Smooth muscle cell (in vitro differentiated cells): ENCODE data around the gene ZGLP1. TPM values are rescaled to one million over a fixed set of nuclear protein-coding genes. Genes with fewer than 3 reads are reported as not detected.
"Not testable (repeated sequence)": the region's sequence is repeated elsewhere in the genome, so short reads cannot be mapped to it uniquely, and the experiment has no call there.

Source experiments
- DNase-seq: peaks from one replicate; lab custom pipeline; 2025; ENCODE audit not compliant: unreplicated experiment; lab: John Stamatoyannopoulos, UW
- H2AFZ ChIP-seq: fragments of 200-600 bp; sonication (generic); 2 replicates; pipeline ENCODE4 v1.6.0; 2016; ENCODE audit warnings: antibody characterized with exemption, low read depth, mild to moderate bottlenecking
- H3F3A ChIP-seq: fragments of 200-600 bp; sonication (generic); 2 replicates; pipeline ENCODE4 v1.6.0; 2017; ENCODE audit warnings: antibody characterized with exemption, low read depth
- H3K27ac ChIP-seq: fragments of 200-600 bp; sonication (generic); 2 replicates; pipeline ENCODE4 v1.5.1; 2016; ENCODE audit warnings: low read depth, mild to moderate bottlenecking
- H3K27me3 ChIP-seq: fragments of 200-600 bp; sonication (generic); 2 replicates; pipeline ENCODE4 v1.6.1; 2016; ENCODE audit warnings: low read depth, mild to moderate bottlenecking
- H3K36me3 ChIP-seq: fragments of 200-600 bp; sonication (generic); 2 replicates; pipeline ENCODE4 v1.5.1; 2016; ENCODE audit warnings: low read depth
- H3K4me1 ChIP-seq: fragments of 200-600 bp; sonication (generic); 2 replicates; pipeline ENCODE4 v1.5.1; 2016; ENCODE audit warnings: low read depth
- H3K4me2 ChIP-seq: fragments of 200-600 bp; sonication (generic); 2 replicates; pipeline ENCODE4 v1.6.0; 2016; ENCODE audit warnings: mild to moderate bottlenecking
- H3K4me3 ChIP-seq: fragments of 200-600 bp; sonication (generic); 2 replicates; pipeline ENCODE4 v1.5.1; 2016; ENCODE audit warnings: mild to moderate bottlenecking
- H3K79me2 ChIP-seq: fragments of 200-600 bp; sonication (generic); 2 replicates; pipeline ENCODE4 v1.6.0; 2016; ENCODE audit warnings: low read depth, mild to moderate bottlenecking
- H3K9ac ChIP-seq: fragments of 200-600 bp; sonication (generic); 2 replicates; pipeline ENCODE4 v1.6.0; 2016; ENCODE audit warnings: low read depth
- H3K9me3 ChIP-seq: fragments of 200-600 bp; sonication (generic); replicated peaks from 2 replicates; pipeline ENCODE4 v1.5.1; 2016; ENCODE audit warnings: low read depth
- H4K20me1 ChIP-seq: fragments of 200-600 bp; sonication (generic); 2 replicates; pipeline ENCODE4 v1.6.0; 2016; ENCODE audit warnings: low read depth
- WGBS: methylation state at CpG from one replicate; pipeline ENCODE4 v1.1.7; 2016; ENCODE audit warnings: low lambda C conversion rate; 5-methylcytosine and 5-hydroxymethylcytosine counted together
- polyA plus RNA-seq: library from polyadenylated mRNA; unstranded; fragments of >200 nt; fragmentation: Nextera tagmentation; extraction: Ambion mirVana; gene quantifications from 2 replicates; pipeline ENCODE4 v1.2.1, GENCODE V29; 2016
- total RNA-seq: library from RNA; depleted of rRNA; stranded (reverse); fragments of >200 nt; gene quantifications from 2 replicates; pipeline ENCODE4 v1.2.3, GENCODE V29; 2014
- TF ChIP-seq, protein P1 (sequence below): fragments of 200-600 bp; sonication (generic); IDR thresholded peaks from 2 replicates; pipeline ENCODE4 v1.5.1; 2017; ENCODE audit warnings: borderline replicate concordance, mild to moderate bottlenecking, antibody characterized with exemption; ENCODE audit not compliant: insufficient read depth, poor library complexity, severe bottlenecking

The ZGLP1 gene
- total and polyA plus RNA-seq, 2 experiments from 2014 or later, result 2.9 to 4.8 TPM

- no peak overlapping the region for H3K4me3 ChIP-seq
- H3K4me1 ChIP-seq, result peaks cover 10% of the 10 kb centered on the region
- no peak for DNase-seq
- TF ChIP-seq, protein P1, sequence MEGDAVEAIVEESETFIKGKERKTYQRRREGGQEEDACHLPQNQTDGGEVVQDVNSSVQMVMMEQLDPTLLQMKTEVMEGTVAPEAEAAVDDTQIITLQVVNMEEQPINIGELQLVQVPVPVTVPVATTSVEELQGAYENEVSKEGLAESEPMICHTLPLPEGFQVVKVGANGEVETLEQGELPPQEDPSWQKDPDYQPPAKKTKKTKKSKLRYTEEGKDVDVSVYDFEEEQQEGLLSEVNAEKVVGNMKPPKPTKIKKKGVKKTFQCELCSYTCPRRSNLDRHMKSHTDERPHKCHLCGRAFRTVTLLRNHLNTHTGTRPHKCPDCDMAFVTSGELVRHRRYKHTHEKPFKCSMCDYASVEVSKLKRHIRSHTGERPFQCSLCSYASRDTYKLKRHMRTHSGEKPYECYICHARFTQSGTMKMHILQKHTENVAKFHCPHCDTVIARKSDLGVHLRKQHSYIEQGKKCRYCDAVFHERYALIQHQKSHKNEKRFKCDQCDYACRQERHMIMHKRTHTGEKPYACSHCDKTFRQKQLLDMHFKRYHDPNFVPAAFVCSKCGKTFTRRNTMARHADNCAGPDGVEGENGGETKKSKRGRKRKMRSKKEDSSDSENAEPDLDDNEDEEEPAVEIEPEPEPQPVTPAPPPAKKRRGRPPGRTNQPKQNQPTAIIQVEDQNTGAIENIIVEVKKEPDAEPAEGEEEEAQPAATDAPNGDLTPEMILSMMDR, result no peak
- WGBS, result 78% methylated on average over 22 of the region's 23 CpGs
- H3K27me3 ChIP-seq, result peaks cover 20% of the 10 kb centered on the region
- no peaks in the 10 kb centered on the region for H3F3A ChIP-seq
- no peak overlapping the region for H3K9ac ChIP-seq
- H2AFZ ChIP-seq, result no peak overlapping the region
- no peaks in the 10 kb centered on the region for H3K79me2 ChIP-seq
- H3K9me3 ChIP-seq, result no peaks in the 10 kb centered on the region
- no peaks in the 10 kb centered on the region for H4K20me1 ChIP-seq
- no peak overlapping the region for H3K27ac ChIP-seq
- no peaks in the 10 kb centered on the region for H3K36me3 ChIP-seq
- H3K4me2 ChIP-seq, result no peak overlapping the region
Observed at GRCh38 chr19:10283301-10284064, 26.1 kb downstream of the ZGLP1 start.

DNA sequence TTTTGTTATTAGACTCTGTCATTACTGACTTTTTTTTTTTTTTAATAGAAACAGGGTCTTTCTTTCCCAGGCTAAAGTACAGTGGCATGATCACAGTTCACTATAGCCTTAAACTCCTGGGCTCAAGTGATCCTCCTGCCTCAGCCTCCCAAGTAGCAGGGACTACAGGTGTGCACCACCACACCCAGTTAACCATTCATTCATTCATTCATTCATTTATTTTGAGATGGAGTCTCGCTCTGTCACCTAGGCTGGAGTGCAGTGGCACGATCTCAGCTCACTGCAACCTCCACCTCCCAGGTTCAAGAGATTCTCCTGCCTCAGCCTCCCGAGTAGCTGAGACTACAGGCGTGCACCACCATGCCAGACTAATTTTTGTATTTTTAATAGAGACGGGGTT is 27.6 kb downstream of the ZGLP1 start:
- not testable (repeated sequence) for H4K20me1 ChIP-seq

GRCh38 chr19:10279737-10280442 is 29.7 kb downstream of the ZGLP1 start:
- 96% methylated on average over 5 of the region's 5 CpGs for WGBS
- Histone ChIP-seq H3K9ac (no peak overlapping the region), H3F3A (no peaks in the 10 kb centered on the region)

More for the DNA sequence above, 27.6 kb downstream of the ZGLP1 start:
- 91% methylated on average over 5 of the region's 5 CpGs for WGBS
- H2AFZ ChIP-seq, H3F3A ChIP-seq, H3K27me3 ChIP-seq, H3K9ac ChIP-seq, H3K4me3 ChIP-seq, H3K9me3 ChIP-seq, H3K27ac ChIP-seq, H3K36me3 ChIP-seq, H3K4me2 ChIP-seq, H3K79me2 ChIP-seq, DNase-seq, H3K4me1 ChIP-seq: not testable (repeated sequence)

DNA sequence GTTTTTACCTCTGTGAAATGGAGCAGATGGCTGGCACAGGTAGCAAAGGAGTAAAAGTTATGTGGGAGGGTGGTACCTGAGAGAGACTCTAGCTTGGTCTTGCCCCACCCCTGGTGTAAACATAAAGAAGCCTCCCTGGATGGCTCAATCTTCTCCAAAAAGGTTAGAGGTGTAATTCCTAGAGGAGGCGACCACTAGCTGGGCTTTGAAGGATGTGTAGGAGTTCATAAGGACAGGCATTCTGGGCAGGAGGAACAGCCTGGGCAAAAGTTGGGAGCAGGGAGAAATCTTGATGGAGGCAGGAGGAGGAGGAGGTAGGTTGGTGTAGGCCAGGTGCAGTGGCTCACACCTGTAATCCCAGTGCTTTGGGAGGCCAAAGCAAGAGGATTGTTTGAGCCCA is 30.7 kb downstream of the ZGLP1 start:
- Histone ChIP-seq H3K27me3 (no peaks in the 10 kb centered on the region), H3K27ac (no peak overlapping the region)
- WGBS, result 100% methylated on average over 1 of the region's 1 CpG

More at GRCh38 chr19:10279737-10280442, 29.7 kb downstream of the ZGLP1 start:
- no peaks in the 10 kb centered on the region for H4K20me1 ChIP-seq
- H3K27me3 ChIP-seq, result no peaks in the 10 kb centered on the region
- H3K4me2 ChIP-seq, result no peak overlapping the region
- H3K79me2 ChIP-seq, result no peaks in the 10 kb centered on the region
- DNase-seq, result no peak
- no peaks in the 10 kb centered on the region for H3K9me3 ChIP-seq
- no peaks in the 10 kb centered on the region for H3K4me1 ChIP-seq
- H3K36me3 ChIP-seq, result no peaks in the 10 kb centered on the region
- TF ChIP-seq, protein P1, result no peak
- no peak overlapping the region for H3K27ac ChIP-seq
- H2AFZ ChIP-seq, result no peak overlapping the region
- H3K4me3 ChIP-seq, result no peak overlapping the region

More for the DNA sequence above, 30.7 kb downstream of the ZGLP1 start:
- H3K79me2 ChIP-seq, result no peaks in the 10 kb centered on the region
- no peak for DNase-seq
- H3K9ac ChIP-seq, result no peak overlapping the region
- no peaks in the 10 kb centered on the region for H4K20me1 ChIP-seq
- no peak overlapping the region for H3K4me3 ChIP-seq
- H3K36me3 ChIP-seq, result no peaks in the 10 kb centered on the region
- no peak overlapping the region for H3K4me2 ChIP-seq
- no peak overlapping the region for H2AFZ ChIP-seq
- no peaks in the 10 kb centered on the region for H3K4me1 ChIP-seq
- H3F3A ChIP-seq, result no peaks in the 10 kb centered on the region
- TF ChIP-seq, protein P1, result no peak
- H3K9me3 ChIP-seq, result no peaks in the 10 kb centered on the region
